HCT116 (cell line): Measurements from ENCODE around the gene HK2. TPM values are rescaled to one million over a fixed set of nuclear protein-coding genes. Genes with fewer than 3 reads are reported as not detected.

Experiments used
- ATAC-seq: fragments of 200-7000 bp; cut with Tn5 transposase; 2 replicates; pipeline ENCODE4 v1.9.1; 2020; ENCODE audit warnings: mild to moderate bottlenecking, moderate library complexity
- BruUV-seq: library from RNA; stranded (reverse); fragments of 400-500 nt; replicated peaks from 2 replicates; lab custom pipeline; 2021; lab: Mats Ljungman, UMichigan
- CTCF ChIA-PET: fragments of 300-600 bp; sonication (Branson Sonifier 250); formaldehyde crosslinking; loops from one replicate; lab custom pipeline; 2021; ENCODE audit warnings: antibody characterized with exemption; lab: Charles Lee
- POLR2A ChIA-PET: fragments of 300-600, 350-600 bp; sonication (Branson Sonifier 250); formaldehyde crosslinking; loops from one replicate; lab custom pipeline; 2021; ENCODE audit warnings: antibody characterized with exemption; lab: Charles Lee
- RAD21 ChIA-PET, 2 experiments: fragments of 300-600 bp; sonication (Branson Sonifier 250); formaldehyde crosslinking; loops; one replicate each; lab custom pipeline; 2023; ENCODE audit warnings: low total read pairs in 2 of 2; ENCODE audit not compliant: uncharacterized antibody in 2 of 2, unreplicated experiment in 2 of 2, low non-redundant PET in 1 of 2; lab: Charles Lee
- DNase-seq: peaks from one replicate; pipeline ENCODE4 v3.0.0-alpha.2; 2010; ENCODE audit warnings: low read depth, low spot score
- H2AFZ ChIP-seq: fragments of 200-600 bp; shearing (Covaris generic), sonication (generic); 2 replicates; pipeline ENCODE4 v1.6.1; 2017; ENCODE audit warnings: low read depth, mixed run types, mixed read lengths, antibody characterized with exemption, low read length; ENCODE audit not compliant: poor library complexity, severe bottlenecking
- H3K27ac ChIP-seq: 2 replicates; pipeline ENCODE4 v1.5.1; 2012; ENCODE audit warnings: low read depth, low read length
- H3K27me3 ChIP-seq: fragments of 200-600 bp; sonication (generic); 2 replicates; pipeline ENCODE4 v1.6.1; 2016; ENCODE audit warnings: mixed run types, low read length, mixed read lengths; ENCODE audit not compliant: insufficient read depth
- H3K36me3 ChIP-seq, 2 experiments: fragments of 200-500 bp in 1 of 2; fragments of 200-600 bp in 1 of 2; sonication (Bioruptor generic) in 1 of 2; sonication (generic) in 1 of 2; 2 replicates each; pipeline versions ENCODE4 v1.5.1 to v1.6.1; 2014 to 2016; ENCODE audit warnings: low read length in 2 of 2, inconsistent platforms in 1 of 2, mixed read lengths in 1 of 2, mixed run types in 1 of 2; ENCODE audit not compliant: insufficient read depth in 2 of 2, control insufficient read depth in 1 of 2
- H3K4me1 ChIP-seq, 2 experiments: fragments of 200-600 bp in 1 of 2; sonication (generic) in 1 of 2; 2 replicates each; pipeline versions ENCODE4 v1.5.1 to v1.6.1; 2012 to 2017; ENCODE audit warnings: low read length in 2 of 2, inconsistent platforms in 1 of 2, mild to moderate bottlenecking in 1 of 2, mixed read lengths in 1 of 2, mixed run types in 1 of 2, moderate library complexity in 1 of 2; ENCODE audit not compliant: insufficient read depth in 2 of 2, control insufficient read depth in 1 of 2
- H3K4me2 ChIP-seq: fragments of 200-600 bp; sonication (generic); 2 replicates; pipeline ENCODE4 v1.6.1; 2017; ENCODE audit warnings: mixed run types, low read length, mixed read lengths
- H3K4me3 ChIP-seq, 2 experiments: fragments of 200-600 bp in 1 of 2; sonication (generic) in 1 of 2; replicated peaks in 1 of 2; 2 replicates each; pipeline ENCODE4 v1.5.1; 2011 to 2016; ENCODE audit warnings: low read length in 2 of 2, control low read depth in 1 of 2, low read depth in 1 of 2, mild to moderate bottlenecking in 1 of 2, mixed read lengths in 1 of 2, mixed run types in 1 of 2
- H3K79me2 ChIP-seq: fragments of 200-600 bp; sonication (generic); 2 replicates; pipeline ENCODE4 v1.6.1; 2017; ENCODE audit warnings: mild to moderate bottlenecking, mixed run types, low read length, moderate library complexity, mixed read lengths; ENCODE audit not compliant: insufficient read depth
- H3K9ac ChIP-seq: fragments of 200-600 bp; sonication (generic); 2 replicates; pipeline ENCODE4 v1.6.1; 2016; ENCODE audit warnings: low read length, mixed read lengths
- H3K9me2 ChIP-seq: fragments of 200-600 bp; sonication (generic), shearing (Covaris generic); 2 replicates; pipeline ENCODE4 v1.6.1; 2017; ENCODE audit warnings: mixed run types, mild to moderate bottlenecking, moderate library complexity; ENCODE audit not compliant: insufficient read depth
- H3K9me3 ChIP-seq, 2 experiments: fragments of 200-500 bp in 1 of 2; fragments of 200-600 bp in 1 of 2; sonication (Bioruptor generic) in 1 of 2; sonication (generic) in 1 of 2; 2 replicates each; pipeline ENCODE4 v1.6.1; 2014 to 2017; ENCODE audit warnings: low read length in 2 of 2, mixed read lengths in 2 of 2, inconsistent platforms in 1 of 2, low read depth in 1 of 2, mild to moderate bottlenecking in 1 of 2, mixed run types in 1 of 2, moderate library complexity in 1 of 2; ENCODE audit not compliant: control insufficient read depth in 1 of 2, insufficient read depth in 1 of 2
- H4K20me1 ChIP-seq: fragments of 200-600 bp; sonication (generic), shearing (Covaris generic); 2 replicates; pipeline ENCODE4 v1.6.1; 2017; ENCODE audit warnings: mixed run types, mild to moderate bottlenecking, moderate library complexity; ENCODE audit not compliant: insufficient read depth
- ATF3 ChIP-seq: IDR thresholded peaks from 2 replicates; pipeline ENCODE4 v1.6.1; 2012
- CBX3 ChIP-seq: IDR thresholded peaks from 2 replicates; pipeline ENCODE4 v1.6.1; 2012; ENCODE audit warnings: low read depth
- CEBPB ChIP-seq: IDR thresholded peaks from 2 replicates; pipeline ENCODE4 v1.6.1; 2012; ENCODE audit warnings: low read depth
- EGR1 ChIP-seq: IDR thresholded peaks from 2 replicates; pipeline ENCODE4 v1.6.1; 2012; ENCODE audit warnings: low read depth
- ELF1 ChIP-seq: IDR thresholded peaks from 2 replicates; pipeline ENCODE4 v1.6.1; 2012; ENCODE audit warnings: low read depth, borderline replicate concordance
- EZH2 ChIP-seq: fragments of 200-600 bp; sonication (generic); IDR thresholded peaks from 2 replicates; pipeline ENCODE4 v1.6.1; 2017; ENCODE audit warnings: antibody characterized with exemption, mixed run types
- EZH2phosphoT487 ChIP-seq: fragments of 200-600 bp; IDR thresholded peaks from 2 replicates; pipeline ENCODE4 v1.6.1; 2018; ENCODE audit warnings: antibody characterized with exemption, borderline replicate concordance
- FOSL1 ChIP-seq: IDR thresholded peaks from 2 replicates; pipeline ENCODE4 v1.6.1; 2012; ENCODE audit warnings: low read depth
- JUND ChIP-seq: IDR thresholded peaks from 2 replicates; pipeline ENCODE4 v1.6.1; 2012
- POLR2A ChIP-seq: IDR thresholded peaks from 2 replicates; pipeline ENCODE4 v1.7.0; 2011; ENCODE audit warnings: borderline replicate concordance; ENCODE audit not compliant: insufficient read depth, insufficient read length; ENCODE audit errors: extremely low read depth
- POLR2AphosphoS5 ChIP-seq: IDR thresholded peaks from 2 replicates; pipeline ENCODE4 v1.6.1; 2011; ENCODE audit warnings: mild to moderate bottlenecking, low read depth, low read length, moderate library complexity
- RAD21 ChIP-seq: IDR thresholded peaks from 2 replicates; pipeline ENCODE4 v1.6.1; 2012; ENCODE audit warnings: low read depth, mild to moderate bottlenecking
- SIN3A ChIP-seq: IDR thresholded peaks from 2 replicates; pipeline ENCODE4 v1.6.1; 2012; ENCODE audit warnings: low read depth
- SP1 ChIP-seq: IDR thresholded peaks from 2 replicates; pipeline ENCODE4 v1.6.1; 2012; ENCODE audit warnings: low read depth
- SRF ChIP-seq: IDR thresholded peaks from 2 replicates; pipeline ENCODE4 v1.6.1; 2012; ENCODE audit warnings: low read depth
- YY1 ChIP-seq: IDR thresholded peaks from 2 replicates; pipeline ENCODE4 v1.6.1; 2011; ENCODE audit warnings: low read length, low read depth, moderate library complexity, mild to moderate bottlenecking; ENCODE audit not compliant: insufficient replicate concordance; ENCODE audit errors: extremely low read depth
- ZBTB33 ChIP-seq: IDR thresholded peaks from 2 replicates; pipeline ENCODE4 v1.6.1; 2011; ENCODE audit warnings: mild to moderate bottlenecking, low read length, moderate library complexity; ENCODE audit not compliant: insufficient replicate concordance; ENCODE audit errors: extremely low read depth
- ZFX ChIP-seq: fragments of 450-650 bp; IDR thresholded peaks from 2 replicates; pipeline ENCODE4 v1.6.1; 2017
- ZNF274 ChIP-seq: fragments of 200-500 bp; sonication (Bioruptor generic); IDR thresholded peaks from 2 replicates; pipeline ENCODE4 v1.6.1; 2014; ENCODE audit warnings: mild to moderate bottlenecking, low read depth, low read length, inconsistent platforms
- intact Hi-C: fragments of 100-400 bp; cut with micrococcal nuclease; formaldehyde crosslinking; loops from 2 replicates; pipeline ENCODE4 v1.10.0; 2022
- total RNA-seq: library from RNA; stranded (reverse); gene quantifications from one replicate; pipeline ENCODE4 v1.2.1, GENCODE V29; 2021; ENCODE audit not compliant: unreplicated experiment

The HK2 gene
- total RNA-seq, 1 experiment from 2014 or later, result 42.5 TPM

GRCh38 chr2:74860079-74860478 lies 26.2 kb downstream of the HK2 start:
- H3K9me3 ChIP-seq, result no peaks in the 10 kb centered on the region
- no peak overlapping the region for H3K4me2 ChIP-seq
- H3K27ac ChIP-seq, result no peak overlapping the region
- H2AFZ ChIP-seq, result no peak overlapping the region
- no TSS peak for BruUV-seq
- H3K9me2 ChIP-seq, result no peaks in the 10 kb centered on the region
- H3K4me3 ChIP-seq, result no peak overlapping the region
- ATAC-seq (no peak), DNase-seq (no peak)
- H3K79me2 ChIP-seq, result peaks cover 45% of the 10 kb centered on the region
- RAD21 ChIA-PET, result no interaction called here
- POLR2A ChIA-PET, result no interaction called here
- no peaks in the 10 kb centered on the region for H4K20me1 ChIP-seq
- H3K9ac ChIP-seq, result no peak overlapping the region
- intact Hi-C loops, result no loop called here
- H3K4me1 ChIP-seq, result peaks cover 25 to 35% of the 10 kb centered on the region in 2 experiments
- H3K27me3 ChIP-seq, result no peaks in the 10 kb centered on the region
- CTCF ChIA-PET, result no interaction called here
- peaks cover 7 to 11% of the 10 kb centered on the region in 2 experiments; a peak in 3 of 4 replicates for H3K36me3 ChIP-seq
- no peak for TF ChIP-seq ZFX
- TF ChIP-seq POLR2A, result no peak
- TF ChIP-seq JUND, result no peak
- no peak for TF ChIP-seq SRF
- no peak for TF ChIP-seq POLR2AphosphoS5
- no peak for TF ChIP-seq ATF3
- no peak for TF ChIP-seq ZBTB33
- no peak for TF ChIP-seq YY1
- TF ChIP-seq CEBPB, result no peak
- no peak for TF ChIP-seq SIN3A
- no peak for TF ChIP-seq ELF1
- no peak for TF ChIP-seq EGR1
- TF ChIP-seq ZNF274, result no peak
- TF ChIP-seq RAD21, result no peak
- no peak for TF ChIP-seq EZH2
- no peak for TF ChIP-seq SP1
- TF ChIP-seq FOSL1, result no peak
- TF ChIP-seq EZH2phosphoT487, result no peak
- no peak for TF ChIP-seq CBX3
